GM12878 (cell line): ENCODE measurements around the gene CBLN1. TPM values are rescaled to one million over a fixed set of nuclear protein-coding genes. Genes with fewer than 3 reads are reported as not detected.

ENCODE experiments used
- ATAC-seq: fragments of 200-7000 bp; cut with Tn5 transposase; 3 replicates; pipeline ENCODE4 v1.9.1; 2020; ENCODE audit warnings: mild to moderate bottlenecking, moderate library complexity
- BruUV-seq: library from RNA; stranded (reverse); fragments of 400-500 nt; replicated peaks from 2 replicates; lab custom pipeline; 2021; lab: Mats Ljungman, UMichigan
- CTCF ChIA-PET: fragments of 300-600 bp; sonication (Branson Sonifier 250); formaldehyde crosslinking; extraction: SDS; loops from one replicate; lab custom pipeline; 2021; ENCODE audit warnings: inconsistent platforms; lab: Yijun Ruan, JAX
- POLR2A ChIA-PET: fragments of 350-600 bp; formaldehyde crosslinking; extraction: SDS; loops from one replicate; lab custom pipeline; 2021; ENCODE audit warnings: inconsistent platforms; lab: Charles Lee
- RAD21 ChIA-PET: fragments of 300-600 bp; sonication (Branson Sonifier 250); formaldehyde crosslinking; loops from one replicate; lab custom pipeline; 2023; ENCODE audit warnings: antibody characterized with exemption; ENCODE audit not compliant: unreplicated experiment; lab: Charles Lee
- SMC1A ChIA-PET: fragments of 300-600 bp; sonication (Branson Sonifier 250); formaldehyde crosslinking; loops from one replicate; lab custom pipeline; 2023; ENCODE audit not compliant: unreplicated experiment, uncharacterized antibody; lab: Charles Lee
- DNase-seq: peaks from one replicate; pipeline ENCODE4 v3.0.0-alpha.2; 2011; ENCODE audit warnings: low read depth, low spot score
- FAIRE-seq: peaks from 3 replicates; lab custom pipeline; 2011; peaks lifted over from hg19 to GRCh38; lab: Jason Lieb, UNC
- H2AFZ ChIP-seq: 2 replicates; pipeline ENCODE4 v1.6.0; 2011; ENCODE audit warnings: low read depth, low read length, control low read depth; ENCODE audit not compliant: control insufficient read depth
- H3K27ac ChIP-seq: 2 replicates; pipeline ENCODE4 v1.5.1; 2011; ENCODE audit warnings: control low read depth; ENCODE audit not compliant: control insufficient read depth, insufficient read depth
- H3K27me3 ChIP-seq, 2 experiments: replicated peaks in 1 of 2; 2 replicates each; pipeline versions ENCODE4 v1.6.0 to v1.6.1; 2011; ENCODE audit warnings: low read length in 1 of 2; ENCODE audit not compliant: control insufficient read depth in 2 of 2, insufficient read depth in 2 of 2
- H3K36me3 ChIP-seq, 2 experiments: 2 replicates each; pipeline ENCODE4 v1.5.1; 2011; ENCODE audit warnings: low read length in 1 of 2; ENCODE audit not compliant: control insufficient read depth in 2 of 2, insufficient read depth in 2 of 2
- H3K4me1 ChIP-seq: 2 replicates; pipeline ENCODE4 v1.6.1; 2011; ENCODE audit warnings: mild to moderate bottlenecking, low read length, moderate library complexity, mixed read lengths; ENCODE audit not compliant: control insufficient read depth, insufficient read depth
- H3K4me2 ChIP-seq: 2 replicates; pipeline ENCODE4 v1.6.0; 2011; ENCODE audit warnings: control low read depth; ENCODE audit not compliant: control insufficient read depth, insufficient read depth
- H3K4me3 ChIP-seq: fragments of 200-600 bp; sonication (generic); 2 replicates; pipeline ENCODE4 v1.5.1; 2016
- H3K79me2 ChIP-seq: 2 replicates; pipeline ENCODE4 v1.6.0; 2011; ENCODE audit warnings: low read length; ENCODE audit not compliant: control insufficient read depth, insufficient read depth
- H3K9ac ChIP-seq: 2 replicates; pipeline ENCODE4 v1.8.0; 2011; ENCODE audit warnings: low read length, control low read depth, mixed read lengths; ENCODE audit not compliant: control insufficient read depth, insufficient read depth
- H3K9me3 ChIP-seq: replicated peaks from 3 replicates; pipeline ENCODE4 v1.5.1; 2011; ENCODE audit warnings: mild to moderate bottlenecking, low read length; ENCODE audit not compliant: control insufficient read depth, insufficient read depth
- H4K20me1 ChIP-seq: 2 replicates; pipeline ENCODE4 v1.6.0; 2011; ENCODE audit not compliant: control insufficient read depth, insufficient read depth
- CREM ChIP-seq: IDR thresholded peaks from 2 replicates; pipeline ENCODE4 v1.6.1; 2014; ENCODE audit warnings: antibody characterized with exemption, low read depth
- JUND ChIP-seq: IDR thresholded peaks from 2 replicates; pipeline ENCODE4 v1.6.1; 2012; ENCODE audit warnings: low read depth, mild to moderate bottlenecking, low read length, improper control_type of control experiment, moderate library complexity
- MTA3 ChIP-seq: IDR thresholded peaks from 2 replicates; pipeline ENCODE4 v1.6.1; 2012; ENCODE audit warnings: low read length, inconsistent platforms, borderline replicate concordance
- NR2C2 ChIP-seq: IDR thresholded peaks from 2 replicates; pipeline ENCODE4 v1.6.1; 2011; ENCODE audit warnings: borderline replicate concordance, low read depth; ENCODE audit not compliant: control insufficient read depth, insufficient read length
- ZNF622 ChIP-seq: fragments of 450-650 bp; IDR thresholded peaks from 2 replicates; pipeline ENCODE4 v1.6.1; 2017; ENCODE audit warnings: mild to moderate bottlenecking, inconsistent platforms
- WGBS: methylation state at CpG from one replicate; pipeline ENCODE4 v1.1.6; 2016; ENCODE audit warnings: low lambda C conversion rate; ENCODE audit not compliant: insufficient replicate concordance, insufficient coverage; ENCODE audit errors: missing lambda C conversion rate; 5-methylcytosine and 5-hydroxymethylcytosine counted together
- in situ Hi-C: fragments of 300-500 bp; cut with MboI; formaldehyde crosslinking; loops from 9 replicates; pipeline ENCODE4 v1.14.3; 2018; ENCODE audit warnings: mixed read lengths
- intact Hi-C: fragments of 100-400 bp; cut with micrococcal nuclease; formaldehyde crosslinking; loops from one replicate; pipeline ENCODE4 v1.14.2; 2022; ENCODE audit not compliant: unreplicated experiment
- polyA plus RNA-seq, 11 experiments: library from polyadenylated mRNA; depleted of rRNA in 4 of 11; unstranded in 6 of 11; stranded (reverse) in 5 of 11; fragments of >200 nt; fragmentation: Nextera tagmentation in 4 of 11; fragmentation: Illumina TruSeq in 1 of 11; extraction: Ambion mirVana in 4 of 11; extraction: Trizol in 1 of 11; gene quantifications; 1 replicate in 1 of 11; 2 replicates in 10 of 11; pipeline versions ENCODE4 v1.2.1 to v1.2.3, GENCODE V29; 2011 to 2016; ENCODE audit warnings: inconsistent platforms in 2 of 11, missing spikeins in 2 of 11, low read depth in 1 of 11
- total RNA-seq, 4 experiments: library from RNA; depleted of rRNA in 3 of 4; stranded (reverse); fragments of >200 nt in 3 of 4; fragmentation: Illumina TruSeq in 1 of 4; extraction: Trizol in 1 of 4; gene quantifications; 2 replicates each; pipeline versions ENCODE4 v1.2.1 to v1.2.3, GENCODE V29; 2013 to 2021
- TF ChIP-seq, protein P1 (sequence below): IDR thresholded peaks from 2 replicates; pipeline ENCODE4 v1.6.1; 2012; ENCODE audit warnings: mild to moderate bottlenecking, low read depth, low read length
- TF ChIP-seq, protein P2 (sequence below): fragments of 450-650 bp; IDR thresholded peaks from 2 replicates; pipeline ENCODE4 v1.6.1; 2017; ENCODE audit warnings: mild to moderate bottlenecking, moderate library complexity
- TF ChIP-seq, protein P3 (sequence below): fragments of 450-650 bp; IDR thresholded peaks from 2 replicates; pipeline ENCODE4 v1.6.1; 2017; ENCODE audit warnings: mild to moderate bottlenecking

CBLN1 gene
- total and polyA plus RNA-seq, 10 of the 15 experiments (the other 5 are each of a cell fraction or from before 2014, with no cell fraction given) = not detected

DNA sequence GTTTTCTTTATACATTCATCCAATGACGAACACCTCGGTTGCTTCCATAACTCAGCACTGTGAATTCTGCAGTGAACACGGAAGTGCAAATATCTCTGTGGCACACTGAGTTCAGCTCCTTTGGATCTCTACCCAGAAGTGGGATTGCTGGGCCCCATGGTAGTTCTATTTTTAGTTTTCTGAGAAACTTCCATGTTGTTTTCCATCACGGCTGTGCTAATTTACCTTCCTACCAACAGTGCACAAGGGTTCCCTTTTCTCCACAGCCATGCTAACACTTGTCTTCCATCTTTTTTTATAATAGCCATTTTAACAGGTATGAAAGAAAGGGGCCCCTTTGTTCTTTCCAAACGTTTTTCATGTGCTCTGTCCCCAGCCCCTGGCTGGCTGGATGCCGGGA, 30.2 kb upstream of the CBLN1 start:
- Histone ChIP-seq H3K27ac (no peak overlapping the region), H3K9me3 (no peaks in the 10 kb centered on the region), H3K36me3 (no peaks in the 10 kb centered on the region), H2AFZ (no peak overlapping the region), H3K4me3 (no peak overlapping the region), H3K4me2 (no peak overlapping the region), H3K79me2 (no peaks in the 10 kb centered on the region), H3K9ac (no peak overlapping the region), H3K4me1 (no peaks in the 10 kb centered on the region), H4K20me1 (no peaks in the 10 kb centered on the region), H3K27me3 (no peaks in the 10 kb centered on the region; a peak in 2 of 4 replicates)
- TF ChIP-seq MTA3 = no peak
- TF ChIP-seq, protein P1, sequence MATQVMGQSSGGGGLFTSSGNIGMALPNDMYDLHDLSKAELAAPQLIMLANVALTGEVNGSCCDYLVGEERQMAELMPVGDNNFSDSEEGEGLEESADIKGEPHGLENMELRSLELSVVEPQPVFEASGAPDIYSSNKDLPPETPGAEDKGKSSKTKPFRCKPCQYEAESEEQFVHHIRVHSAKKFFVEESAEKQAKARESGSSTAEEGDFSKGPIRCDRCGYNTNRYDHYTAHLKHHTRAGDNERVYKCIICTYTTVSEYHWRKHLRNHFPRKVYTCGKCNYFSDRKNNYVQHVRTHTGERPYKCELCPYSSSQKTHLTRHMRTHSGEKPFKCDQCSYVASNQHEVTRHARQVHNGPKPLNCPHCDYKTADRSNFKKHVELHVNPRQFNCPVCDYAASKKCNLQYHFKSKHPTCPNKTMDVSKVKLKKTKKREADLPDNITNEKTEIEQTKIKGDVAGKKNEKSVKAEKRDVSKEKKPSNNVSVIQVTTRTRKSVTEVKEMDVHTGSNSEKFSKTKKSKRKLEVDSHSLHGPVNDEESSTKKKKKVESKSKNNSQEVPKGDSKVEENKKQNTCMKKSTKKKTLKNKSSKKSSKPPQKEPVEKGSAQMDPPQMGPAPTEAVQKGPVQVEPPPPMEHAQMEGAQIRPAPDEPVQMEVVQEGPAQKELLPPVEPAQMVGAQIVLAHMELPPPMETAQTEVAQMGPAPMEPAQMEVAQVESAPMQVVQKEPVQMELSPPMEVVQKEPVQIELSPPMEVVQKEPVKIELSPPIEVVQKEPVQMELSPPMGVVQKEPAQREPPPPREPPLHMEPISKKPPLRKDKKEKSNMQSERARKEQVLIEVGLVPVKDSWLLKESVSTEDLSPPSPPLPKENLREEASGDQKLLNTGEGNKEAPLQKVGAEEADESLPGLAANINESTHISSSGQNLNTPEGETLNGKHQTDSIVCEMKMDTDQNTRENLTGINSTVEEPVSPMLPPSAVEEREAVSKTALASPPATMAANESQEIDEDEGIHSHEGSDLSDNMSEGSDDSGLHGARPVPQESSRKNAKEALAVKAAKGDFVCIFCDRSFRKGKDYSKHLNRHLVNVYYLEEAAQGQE = no peak
- TF ChIP-seq JUND = no peak
- ChIA-PET RAD21 (interaction anchor here (0.6 kb wide), 1 partner anchor 355 kb away, joined by 3 read pairs; no protein-coding TSS in a partner anchor), SMC1A (interaction anchor here (0.9 kb wide), 1 partner anchor 42 kb away, joined by 3 read pairs; no protein-coding TSS in a partner anchor), CTCF (no interaction called here), POLR2A (no interaction called here)
- ATAC-seq (no peak), FAIRE-seq (no peak), DNase-seq (no peak)
- in situ Hi-C loops (no loop called here), intact Hi-C loops (no loop called here)
- WGBS = 38% methylated on average over 6 of the region's 6 CpGs
- BruUV-seq = no TSS peak

DNA sequence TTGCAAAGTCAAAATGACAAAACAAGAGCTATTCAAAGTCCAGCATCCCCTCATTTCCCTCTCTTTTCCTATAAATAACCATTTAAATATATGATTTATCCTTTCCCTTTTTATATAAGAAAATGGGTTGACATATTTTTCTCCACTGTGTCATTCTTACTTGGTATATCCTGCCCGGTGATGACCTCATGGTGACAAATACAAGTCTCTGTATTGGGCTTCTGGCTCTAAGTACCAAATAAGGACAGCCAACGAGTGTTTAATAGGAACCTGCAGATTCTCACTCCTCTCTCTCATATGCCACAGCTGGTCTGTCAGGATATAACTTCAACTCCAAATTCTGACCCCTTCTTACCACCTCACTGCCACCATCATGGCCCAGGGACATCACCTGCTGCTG, 25.5 kb upstream of the CBLN1 start:
- RAD21 ChIA-PET = no interaction called here
- H3K4me1 ChIP-seq = no peaks in the 10 kb centered on the region
- H3K27ac ChIP-seq = no peak overlapping the region
- no TSS peak for BruUV-seq
- intact Hi-C loops = no loop called here
- no peak overlapping the region for H3K9ac ChIP-seq
- no peaks in the 10 kb centered on the region for H4K20me1 ChIP-seq
- in situ Hi-C loops = no loop called here
- H3K36me3 ChIP-seq = no peaks in the 10 kb centered on the region
- DNase-seq = no peak
- 0% methylated on average over 2 of the region's 2 CpGs for WGBS
- H2AFZ ChIP-seq = no peak overlapping the region
- no peaks in the 10 kb centered on the region; a peak in 1 of 4 replicates for H3K27me3 ChIP-seq
- POLR2A ChIA-PET = no interaction called here
- no peaks in the 10 kb centered on the region for H3K9me3 ChIP-seq
- H3K79me2 ChIP-seq = no peaks in the 10 kb centered on the region
- no peak overlapping the region for H3K4me3 ChIP-seq
- no peak for ATAC-seq
- FAIRE-seq = no peak
- CTCF ChIA-PET = no interaction called here
- SMC1A ChIA-PET = no interaction called here
- no peak overlapping the region for H3K4me2 ChIP-seq
- TF ChIP-seq, protein P2, sequence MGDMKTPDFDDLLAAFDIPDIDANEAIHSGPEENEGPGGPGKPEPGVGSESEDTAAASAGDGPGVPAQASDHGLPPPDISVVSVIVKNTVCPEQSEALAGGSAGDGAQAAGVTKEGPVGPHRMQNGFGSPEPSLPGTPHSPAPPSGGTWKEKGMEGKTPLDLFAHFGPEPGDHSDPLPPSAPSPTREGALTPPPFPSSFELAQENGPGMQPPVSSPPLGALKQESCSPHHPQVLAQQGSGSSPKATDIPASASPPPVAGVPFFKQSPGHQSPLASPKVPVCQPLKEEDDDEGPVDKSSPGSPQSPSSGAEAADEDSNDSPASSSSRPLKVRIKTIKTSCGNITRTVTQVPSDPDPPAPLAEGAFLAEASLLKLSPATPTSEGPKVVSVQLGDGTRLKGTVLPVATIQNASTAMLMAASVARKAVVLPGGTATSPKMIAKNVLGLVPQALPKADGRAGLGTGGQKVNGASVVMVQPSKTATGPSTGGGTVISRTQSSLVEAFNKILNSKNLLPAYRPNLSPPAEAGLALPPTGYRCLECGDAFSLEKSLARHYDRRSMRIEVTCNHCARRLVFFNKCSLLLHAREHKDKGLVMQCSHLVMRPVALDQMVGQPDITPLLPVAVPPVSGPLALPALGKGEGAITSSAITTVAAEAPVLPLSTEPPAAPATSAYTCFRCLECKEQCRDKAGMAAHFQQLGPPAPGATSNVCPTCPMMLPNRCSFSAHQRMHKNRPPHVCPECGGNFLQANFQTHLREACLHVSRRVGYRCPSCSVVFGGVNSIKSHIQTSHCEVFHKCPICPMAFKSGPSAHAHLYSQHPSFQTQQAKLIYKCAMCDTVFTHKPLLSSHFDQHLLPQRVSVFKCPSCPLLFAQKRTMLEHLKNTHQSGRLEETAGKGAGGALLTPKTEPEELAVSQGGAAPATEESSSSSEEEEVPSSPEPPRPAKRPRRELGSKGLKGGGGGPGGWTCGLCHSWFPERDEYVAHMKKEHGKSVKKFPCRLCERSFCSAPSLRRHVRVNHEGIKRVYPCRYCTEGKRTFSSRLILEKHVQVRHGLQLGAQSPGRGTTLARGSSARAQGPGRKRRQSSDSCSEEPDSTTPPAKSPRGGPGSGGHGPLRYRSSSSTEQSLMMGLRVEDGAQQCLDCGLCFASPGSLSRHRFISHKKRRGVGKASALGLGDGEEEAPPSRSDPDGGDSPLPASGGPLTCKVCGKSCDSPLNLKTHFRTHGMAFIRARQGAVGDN = no peak
- TF ChIP-seq ZNF622 (no peak), NR2C2 (no peak), CREM (no peak)
- TF ChIP-seq, protein P3, sequence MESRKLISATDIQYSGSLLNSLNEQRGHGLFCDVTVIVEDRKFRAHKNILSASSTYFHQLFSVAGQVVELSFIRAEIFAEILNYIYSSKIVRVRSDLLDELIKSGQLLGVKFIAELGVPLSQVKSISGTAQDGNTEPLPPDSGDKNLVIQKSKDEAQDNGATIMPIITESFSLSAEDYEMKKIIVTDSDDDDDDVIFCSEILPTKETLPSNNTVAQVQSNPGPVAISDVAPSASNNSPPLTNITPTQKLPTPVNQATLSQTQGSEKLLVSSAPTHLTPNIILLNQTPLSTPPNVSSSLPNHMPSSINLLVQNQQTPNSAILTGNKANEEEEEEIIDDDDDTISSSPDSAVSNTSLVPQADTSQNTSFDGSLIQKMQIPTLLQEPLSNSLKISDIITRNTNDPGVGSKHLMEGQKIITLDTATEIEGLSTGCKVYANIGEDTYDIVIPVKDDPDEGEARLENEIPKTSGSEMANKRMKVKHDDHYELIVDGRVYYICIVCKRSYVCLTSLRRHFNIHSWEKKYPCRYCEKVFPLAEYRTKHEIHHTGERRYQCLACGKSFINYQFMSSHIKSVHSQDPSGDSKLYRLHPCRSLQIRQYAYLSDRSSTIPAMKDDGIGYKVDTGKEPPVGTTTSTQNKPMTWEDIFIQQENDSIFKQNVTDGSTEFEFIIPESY = no peak
